ENCODE measurements around the gene MYO7B. TPM values are rescaled to one million over a fixed set of nuclear protein-coding genes. Genes with fewer than 3 reads are reported as not detected.

The MYO7B gene
- total and polyA plus RNA-seq, 12 donors: 0.13 to 1.5 (median 0.32) TPM; not detected in 1

GRCh38 chr2:127638361-127639110 lies 103.1 kb downstream of the MYO7B start:
- peak overlapping the region in 1 of 5 donors; percentile 60 for H3K27ac ChIP-seq
- peaks cover 0 to 4% of the 10 kb centered on the region in 2 donors for H3K4me1 ChIP-seq (replicated peaks in 1 of 2)
- H3K9me3 ChIP-seq (replicated peaks in 1 of 3): no peaks in the 10 kb centered on the region
- H3K27me3 ChIP-seq: no peaks in the 10 kb centered on the region
- DNase-seq: no peak
- no peak for TF ChIP-seq POLR2A (IDR thresholded peaks at IDR 0.05)
- TF ChIP-seq, protein P1, sequence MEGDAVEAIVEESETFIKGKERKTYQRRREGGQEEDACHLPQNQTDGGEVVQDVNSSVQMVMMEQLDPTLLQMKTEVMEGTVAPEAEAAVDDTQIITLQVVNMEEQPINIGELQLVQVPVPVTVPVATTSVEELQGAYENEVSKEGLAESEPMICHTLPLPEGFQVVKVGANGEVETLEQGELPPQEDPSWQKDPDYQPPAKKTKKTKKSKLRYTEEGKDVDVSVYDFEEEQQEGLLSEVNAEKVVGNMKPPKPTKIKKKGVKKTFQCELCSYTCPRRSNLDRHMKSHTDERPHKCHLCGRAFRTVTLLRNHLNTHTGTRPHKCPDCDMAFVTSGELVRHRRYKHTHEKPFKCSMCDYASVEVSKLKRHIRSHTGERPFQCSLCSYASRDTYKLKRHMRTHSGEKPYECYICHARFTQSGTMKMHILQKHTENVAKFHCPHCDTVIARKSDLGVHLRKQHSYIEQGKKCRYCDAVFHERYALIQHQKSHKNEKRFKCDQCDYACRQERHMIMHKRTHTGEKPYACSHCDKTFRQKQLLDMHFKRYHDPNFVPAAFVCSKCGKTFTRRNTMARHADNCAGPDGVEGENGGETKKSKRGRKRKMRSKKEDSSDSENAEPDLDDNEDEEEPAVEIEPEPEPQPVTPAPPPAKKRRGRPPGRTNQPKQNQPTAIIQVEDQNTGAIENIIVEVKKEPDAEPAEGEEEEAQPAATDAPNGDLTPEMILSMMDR (IDR thresholded peaks at IDR 0.05): no peak
- no peaks in the 10 kb centered on the region for H3K36me3 ChIP-seq (replicated peaks in 1 of 2)
- intact Hi-C loops (cut with DNase I): no loop called here
- no peak overlapping the region for H3K4me3 ChIP-seq
- WGBS, 4 donors: 72 to 92% (median 75%) methylated on average over 6 to 23 of the region's 23 CpGs

DNA sequence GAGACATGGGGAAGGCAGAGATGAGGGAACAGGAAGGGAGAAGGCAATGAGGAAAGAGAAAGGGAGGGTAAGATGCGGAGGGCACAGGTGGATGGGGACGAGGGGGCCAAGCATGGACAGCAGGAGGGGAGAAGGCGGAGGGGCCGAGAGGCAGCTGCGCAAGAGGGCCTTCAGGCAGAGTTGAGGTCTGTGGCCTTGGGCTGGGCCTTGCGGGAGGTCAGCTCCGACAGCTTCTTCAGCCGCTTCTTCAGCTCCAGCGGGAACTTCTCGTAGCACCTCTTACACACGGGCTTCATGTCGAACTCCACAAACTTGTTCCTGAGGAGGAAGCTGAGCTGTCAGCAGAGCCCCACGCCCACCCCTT lies 103.6 kb downstream of the MYO7B start:
- H3K27me3 ChIP-seq: no peaks in the 10 kb centered on the region
- no peak overlapping the region for H3K4me3 ChIP-seq
- H3K27ac ChIP-seq: no peak overlapping the region
- no peaks in the 10 kb centered on the region for H3K9me3 ChIP-seq (replicated peaks in 1 of 3)
- WGBS, 4 donors: 85 to 94% (median 93%) methylated on average over 11 to 13 of the region's 13 CpGs
- no peak for DNase-seq
- TF ChIP-seq, protein P1 (IDR thresholded peaks at IDR 0.05): no peak
- no peak for TF ChIP-seq POLR2A (IDR thresholded peaks at IDR 0.05)
- H3K4me1 ChIP-seq (replicated peaks in 1 of 2): peaks cover 0 to 4% of the 10 kb centered on the region in 2 donors
- intact Hi-C loops (cut with DNase I): no loop called here
- no peaks in the 10 kb centered on the region for H3K36me3 ChIP-seq (replicated peaks in 1 of 2)

DNA sequence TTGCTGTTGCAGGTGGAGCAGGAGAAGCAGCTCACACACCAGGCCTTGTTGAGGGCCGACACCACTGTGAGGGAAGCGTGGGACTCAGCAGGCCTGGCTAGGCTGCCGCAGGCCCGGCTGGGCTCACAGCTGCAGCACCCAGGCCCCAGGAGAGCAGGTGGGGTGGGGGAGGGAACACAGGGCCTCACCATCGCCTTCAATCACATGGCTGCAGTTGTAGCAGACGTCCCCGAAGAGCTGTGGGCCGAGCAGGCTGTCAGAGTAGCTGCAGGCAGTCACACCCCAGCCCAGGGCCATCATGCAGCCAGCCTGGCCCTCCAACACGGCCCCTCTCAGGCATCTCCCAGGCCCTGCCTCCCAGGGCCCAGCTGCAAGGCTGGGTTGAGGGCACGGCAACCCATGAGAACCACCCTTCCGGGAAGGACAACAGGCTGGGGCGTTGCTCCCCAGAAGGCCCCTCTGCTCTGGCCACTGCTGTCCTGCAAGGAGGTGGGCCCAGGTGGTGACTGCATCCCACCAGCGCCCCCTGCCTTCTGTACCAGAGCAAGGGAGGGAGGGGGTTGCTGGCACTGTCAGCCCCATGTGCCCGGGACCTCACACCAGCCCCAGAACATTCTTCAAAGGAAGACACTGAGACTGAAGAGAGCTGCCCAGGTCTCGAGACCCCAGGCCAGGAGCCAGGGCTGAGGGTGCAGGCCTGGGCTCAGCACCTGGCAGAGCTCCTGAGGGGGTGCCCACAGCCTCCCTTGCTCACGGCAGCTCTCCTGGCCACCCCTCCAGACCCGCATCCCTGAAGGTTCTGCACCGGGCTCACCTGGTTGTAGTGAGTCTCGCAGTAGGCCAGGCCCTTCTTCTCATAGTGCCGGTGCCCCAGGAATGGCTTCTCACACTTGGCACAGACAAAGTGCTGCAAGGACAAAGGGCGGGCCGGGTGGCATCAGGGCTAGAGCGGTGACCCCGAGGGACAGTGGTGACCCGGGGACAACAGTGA lies 104.9 kb downstream of the MYO7B start:
- no peak for DNase-seq
- no peaks in the 10 kb centered on the region for H3K27me3 ChIP-seq
- peaks cover 0 to 4% of the 10 kb centered on the region in 2 donors for H3K4me1 ChIP-seq (replicated peaks in 1 of 2)
- intact Hi-C loops (cut with DNase I): no loop called here
- H3K9me3 ChIP-seq (replicated peaks in 1 of 3): no peaks in the 10 kb centered on the region
- no peaks in the 10 kb centered on the region for H3K36me3 ChIP-seq (replicated peaks in 1 of 2)
- no peak overlapping the region for H3K27ac ChIP-seq
- TF ChIP-seq POLR2A (IDR thresholded peaks at IDR 0.05): no peak
- TF ChIP-seq, protein P1 (IDR thresholded peaks at IDR 0.05): no peak
- no peak overlapping the region for H3K4me3 ChIP-seq
- 87 to 91% (median 88%) methylated on average over 11 to 25 of the region's 25 CpGs for WGBS, 4 donors

GRCh38 chr2:127641133-127641532 lies 105.7 kb downstream of the MYO7B start:
- 85 to 100% (median 91%) methylated on average over 2 to 6 of the region's 6 CpGs for WGBS, 4 donors
- peaks cover 0 to 4% of the 10 kb centered on the region in 2 donors for H3K4me1 ChIP-seq (replicated peaks in 1 of 2)
- no peak overlapping the region for H3K27ac ChIP-seq
- no peaks in the 10 kb centered on the region for H3K9me3 ChIP-seq (replicated peaks in 1 of 3)
- no peaks in the 10 kb centered on the region for H3K27me3 ChIP-seq
- H3K36me3 ChIP-seq (replicated peaks in 1 of 2): no peaks in the 10 kb centered on the region
- TF ChIP-seq, protein P1 (IDR thresholded peaks at IDR 0.05): no peak
- TF ChIP-seq POLR2A (IDR thresholded peaks at IDR 0.05): no peak
- no peak overlapping the region for H3K4me3 ChIP-seq
- DNase-seq: no peak
- intact Hi-C loops (cut with DNase I): no loop called here
